Ishikawa (cell line): ENCODE data around the gene GPR78.

Source experiments
- CEBPB ChIP-seq: IDR thresholded peaks from 2 replicates; pipeline ENCODE4 v1.6.1; 2012
- CREB1 ChIP-seq: IDR thresholded peaks from 2 replicates; pipeline ENCODE4 v1.6.1; 2012; ENCODE audit warnings: low read depth
- EGR1 ChIP-seq: IDR thresholded peaks from 2 replicates; pipeline ENCODE4 v1.6.1; 2012
- EP300 ChIP-seq: IDR thresholded peaks from 2 replicates; pipeline ENCODE4 v1.6.1; 2012; ENCODE audit warnings: borderline replicate concordance
- FOXM1 ChIP-seq: IDR thresholded peaks from 2 replicates; pipeline ENCODE4 v1.6.1; 2012; ENCODE audit warnings: low read depth, borderline replicate concordance
- MAX ChIP-seq: IDR thresholded peaks from 2 replicates; pipeline ENCODE4 v1.6.1; 2012
- NFIC ChIP-seq: IDR thresholded peaks from 2 replicates; pipeline ENCODE4 v1.6.1; 2012
- RAD21 ChIP-seq: IDR thresholded peaks from 2 replicates; pipeline ENCODE4 v1.6.1; 2012; ENCODE audit warnings: low read depth
- REST ChIP-seq: IDR thresholded peaks from 2 replicates; pipeline ENCODE4 v1.6.1; 2012; ENCODE audit warnings: low read depth, mild to moderate bottlenecking
- TAF1 ChIP-seq: IDR thresholded peaks from 2 replicates; pipeline ENCODE4 v1.6.1; 2012; ENCODE audit warnings: low read depth, mild to moderate bottlenecking
- TCF12 ChIP-seq: IDR thresholded peaks from 2 replicates; pipeline ENCODE4 v1.6.1; 2012; ENCODE audit warnings: low read depth
- TEAD4 ChIP-seq: IDR thresholded peaks from 2 replicates; pipeline ENCODE4 v1.6.1; 2012
- USF1 ChIP-seq: IDR thresholded peaks from 2 replicates; pipeline ENCODE4 v1.6.1; 2012
- YY1 ChIP-seq: IDR thresholded peaks from 2 replicates; pipeline ENCODE4 v1.6.1; 2012; ENCODE audit warnings: low read depth
- ZBTB7A ChIP-seq: IDR thresholded peaks from 2 replicates; pipeline ENCODE4 v1.6.1; 2012; ENCODE audit warnings: low read depth

GPR78 gene

GRCh38 chr4:8583655-8584025 lies 3.4 kb downstream of the GPR78 start:
- TF ChIP-seq CREB1 = no peak
- TF ChIP-seq TCF12 = no peak
- no peak for TF ChIP-seq NFIC
- no peak for TF ChIP-seq TAF1
- no peak for TF ChIP-seq YY1
- no peak for TF ChIP-seq REST
- no peak for TF ChIP-seq FOXM1
- TF ChIP-seq ZBTB7A = no peak

GRCh38 chr4:8585186-8585585 lies 5.0 kb downstream of the GPR78 start:
- TF ChIP-seq CREB1 = no peak
- no peak for TF ChIP-seq YY1
- no peak for TF ChIP-seq REST
- no peak for TF ChIP-seq MAX
- TF ChIP-seq TAF1 = no peak
- TF ChIP-seq FOXM1 = no peak
- no peak for TF ChIP-seq EGR1
- no peak for TF ChIP-seq ZBTB7A
- no peak for TF ChIP-seq NFIC
- no peak for TF ChIP-seq RAD21
- TF ChIP-seq TEAD4 = no peak

- no peak for TF ChIP-seq TCF12
- no peak for TF ChIP-seq USF1
- TF ChIP-seq EGR1 = no peak
- TF ChIP-seq RAD21 = no peak
- no peak for TF ChIP-seq ZBTB7A
- TF ChIP-seq REST = no peak
- TF ChIP-seq FOXM1 = no peak
- no peak for TF ChIP-seq CREB1
- TF ChIP-seq NFIC = no peak
- no peak for TF ChIP-seq YY1
- no peak for TF ChIP-seq TEAD4
- TF ChIP-seq MAX = no peak
- no peak for TF ChIP-seq CEBPB
- no peak for TF ChIP-seq EP300
- no peak for TF ChIP-seq TAF1
These were observed 5.6 kb downstream of the GPR78 start for GRCh38 chr4:8585721-8586212.

GRCh38 chr4:8586246-8586645 lies 6.1 kb downstream of the GPR78 start:
- TF ChIP-seq USF1 = no peak
- TF ChIP-seq REST = no peak
- TF ChIP-seq TEAD4 = no peak
